H1 (cell line): ENCODE measurements around the gene CHN2.

Experiments used
- GABPA ChIP-seq: IDR thresholded peaks from 2 replicates; pipeline ENCODE4 v1.6.1; 2011; ENCODE audit warnings: mild to moderate bottlenecking, low read length, moderate library complexity, borderline replicate concordance; ENCODE audit not compliant: insufficient read depth
- POLR2A ChIP-seq, 2 experiments: IDR thresholded peaks; 1 replicate in 1 of 2; 2 replicates in 1 of 2; pipeline ENCODE4 v1.6.1; 2011; ENCODE audit warnings: low read depth in 2 of 2, low read length in 2 of 2, mild to moderate bottlenecking in 2 of 2; ENCODE audit errors: control extremely low read depth in 1 of 2

- no peak for TF ChIP-seq POLR2A (IDR thresholded peaks at IDR 0.05; ENCODE audit: control extremely low read depth in 1 of 2, low read depth in 2 of 2, low read length in 2 of 2)
- TF ChIP-seq GABPA: no peak
Measured at GRCh38 chr7:29424984-29425309, 230.4 kb downstream of the CHN2 start.
